H1 (cell line): ENCODE data around the gene BIRC2. TPM values are rescaled to one million over a fixed set of nuclear protein-coding genes. Genes with fewer than 3 reads are reported as not detected.

ENCODE experiments used
- CTCF ChIA-PET: fragments of 300-600 bp; sonication (Branson Sonifier 250); formaldehyde crosslinking; loops from one replicate; lab custom pipeline; 2021; ENCODE audit not compliant: partially characterized antibody; lab: Charles Lee
- POLR2A ChIA-PET: fragments of 300-600 bp; sonication (Branson Sonifier 250); formaldehyde crosslinking; loops from one replicate; lab custom pipeline; 2021; ENCODE audit warnings: inconsistent platforms; ENCODE audit not compliant: partially characterized antibody; lab: Charles Lee
- DNase-seq, 2 experiments: peaks; one replicate each; pipeline versions ENCODE4 v3.0.0 to v3.0.0-alpha.2; 2010 to 2022; ENCODE audit warnings: low spot score in 2 of 2, low read depth in 1 of 2, mixed read lengths in 1 of 2
- FAIRE-seq: peaks from 2 replicates; lab custom pipeline; 2011; peaks lifted over from hg19 to GRCh38; lab: Jason Lieb, UNC
- H2AFZ ChIP-seq: 2 replicates; pipeline ENCODE4 v1.8.1; 2012; ENCODE audit warnings: low read length, inconsistent platforms
- H2AK5ac ChIP-seq: 2 replicates; pipeline ENCODE4 v1.6.1; 2013; ENCODE audit warnings: low read depth, low read length
- H2BK120ac ChIP-seq: replicated peaks from 2 replicates; pipeline ENCODE3; 2013; ENCODE audit warnings: low read depth, low read length, inconsistent platforms
- H2BK12ac ChIP-seq: 2 replicates; pipeline ENCODE4 v1.6.1; 2013; ENCODE audit warnings: low read depth, low read length
- H2BK15ac ChIP-seq: 2 replicates; pipeline ENCODE4 v1.6.1; 2013; ENCODE audit warnings: low read length
- H2BK20ac ChIP-seq: 2 replicates; pipeline ENCODE4 v1.6.1; 2013; ENCODE audit warnings: low read length
- H2BK5ac ChIP-seq: 2 replicates; pipeline ENCODE4 v1.6.1; 2013; ENCODE audit warnings: low read depth, low read length
- H3K14ac ChIP-seq: 2 replicates; pipeline ENCODE4 v1.6.1; 2013; ENCODE audit warnings: inconsistent platforms; ENCODE audit not compliant: insufficient read length
- H3K18ac ChIP-seq: 2 replicates; pipeline ENCODE4 v1.6.1; 2013; ENCODE audit warnings: low read length; ENCODE audit errors: extremely low read depth
- H3K23ac ChIP-seq: 2 replicates; pipeline ENCODE4 v1.6.1; 2013; ENCODE audit warnings: inconsistent platforms; ENCODE audit not compliant: insufficient read length
- H3K23me2 ChIP-seq: 2 replicates; pipeline ENCODE4 v1.6.1; 2013; ENCODE audit warnings: low read depth, low read length
- H3K27ac ChIP-seq: 2 replicates; pipeline ENCODE4 v1.6.1; 2011; ENCODE audit warnings: low read depth, low read length, inconsistent platforms
- H3K27me3 ChIP-seq, 4 experiments: replicated peaks in 1 of 4; 1 replicate in 1 of 4; 2 replicates in 3 of 4; pipeline versions ENCODE4 v1.6.1 to v1.8.1; 2011 to 2013; ENCODE audit warnings: low read length in 3 of 4, mild to moderate bottlenecking in 3 of 4, inconsistent platforms in 2 of 4, mixed read lengths in 2 of 4, moderate library complexity in 1 of 4; ENCODE audit not compliant: control insufficient read depth in 3 of 4, insufficient read depth in 3 of 4; ENCODE audit errors: extremely low read depth in 1 of 4
- H3K36me3 ChIP-seq, 4 experiments: 2 replicates each; pipeline versions ENCODE4 v1.6.1 to v1.8.1; 2011 to 2013; ENCODE audit warnings: mild to moderate bottlenecking in 4 of 4, low read length in 3 of 4, moderate library complexity in 2 of 4, control low read depth in 1 of 4, inconsistent platforms in 1 of 4; ENCODE audit not compliant: insufficient read depth in 4 of 4, control insufficient read depth in 2 of 4
- H3K4ac ChIP-seq: replicated peaks from 2 replicates; pipeline ENCODE3; 2013; ENCODE audit warnings: low read length, low read depth, mixed read lengths, inconsistent platforms; ENCODE audit not compliant: insufficient read length
- H3K4me1 ChIP-seq, 4 experiments: replicated peaks in 1 of 4; 1 replicate in 1 of 4; 2 replicates in 3 of 4; pipeline versions ENCODE4 v1.6.1 to v1.8.1; 2011 to 2013; ENCODE audit warnings: low read length in 3 of 4, inconsistent platforms in 2 of 4, mixed read lengths in 1 of 4; ENCODE audit not compliant: insufficient read depth in 4 of 4, control insufficient read depth in 3 of 4
- H3K4me2 ChIP-seq, 2 experiments: 2 replicates each; pipeline versions ENCODE4 v1.6.1 to v1.8.1; 2011 to 2013; ENCODE audit warnings: low read depth in 2 of 2, low read length in 2 of 2, control low read depth in 1 of 2, inconsistent platforms in 1 of 2, mild to moderate bottlenecking in 1 of 2; ENCODE audit not compliant: insufficient read depth in 1 of 2
- H3K4me3 ChIP-seq, 4 experiments: fragments of 200-600, 300-600 bp in 1 of 4; sonication (generic), shearing (Covaris generic), sonication (Bioruptor Twin) in 1 of 4; 2 replicates each; pipeline versions ENCODE4 v1.5.1 to v1.8.1; 2011 to 2016; ENCODE audit warnings: low read length in 4 of 4, low read depth in 3 of 4, control low read depth in 2 of 4, inconsistent platforms in 2 of 4, mild to moderate bottlenecking in 2 of 4, mixed read lengths in 1 of 4, moderate library complexity in 1 of 4; ENCODE audit not compliant: insufficient read depth in 2 of 4; ENCODE audit errors: extremely low read depth in 1 of 4
- H3K56ac ChIP-seq: replicated peaks from 2 replicates; pipeline ENCODE3; 2013; ENCODE audit warnings: low read depth, mild to moderate bottlenecking, mixed read lengths, low read length, inconsistent platforms; ENCODE audit not compliant: insufficient read length
- H3K79me1 ChIP-seq: 2 replicates; pipeline ENCODE4 v1.6.1; 2013; ENCODE audit warnings: low read depth, low read length, control low read depth
- H3K79me2 ChIP-seq, 2 experiments: 2 replicates each; pipeline versions ENCODE4 v1.6.1 to v1.8.1; 2012 to 2013; ENCODE audit warnings: low read length in 2 of 2, mild to moderate bottlenecking in 2 of 2, inconsistent platforms in 1 of 2; ENCODE audit not compliant: insufficient read depth in 2 of 2, control insufficient read depth in 1 of 2
- H3K9ac ChIP-seq, 4 experiments: replicated peaks in 1 of 4; 1 replicate in 1 of 4; 2 replicates in 3 of 4; pipeline versions ENCODE4 v1.6.1 to v1.8.1; 2011 to 2013; ENCODE audit warnings: low read depth in 3 of 4, low read length in 3 of 4, control low read depth in 2 of 4, mild to moderate bottlenecking in 2 of 4, moderate library complexity in 2 of 4, inconsistent platforms in 1 of 4; ENCODE audit errors: extremely low read depth in 1 of 4
- H3K9me3 ChIP-seq, 2 experiments: 2 replicates each; pipeline versions ENCODE4 v1.6.1 to v1.8.1; 2012 to 2013; ENCODE audit warnings: mild to moderate bottlenecking in 2 of 2, moderate library complexity in 2 of 2, control low read depth in 1 of 2, inconsistent platforms in 1 of 2, low read depth in 1 of 2, low read length in 1 of 2, mixed read lengths in 1 of 2; ENCODE audit not compliant: insufficient read depth in 2 of 2
- H4K20me1 ChIP-seq, 2 experiments: replicated peaks in 1 of 2; 2 replicates each; pipeline versions ENCODE3 to v1.8.1; 2011 to 2013; ENCODE audit warnings: inconsistent platforms in 2 of 2, low read length in 2 of 2, mild to moderate bottlenecking in 1 of 2; ENCODE audit not compliant: insufficient read depth in 2 of 2, control insufficient read depth in 1 of 2
- H4K5ac ChIP-seq: 2 replicates; pipeline ENCODE4 v1.6.1; 2013; ENCODE audit warnings: low read length, low read depth, mixed read lengths, inconsistent platforms; ENCODE audit not compliant: insufficient read length
- H4K8ac ChIP-seq: 2 replicates; pipeline ENCODE4 v1.8.0; 2013; ENCODE audit warnings: mild to moderate bottlenecking, moderate library complexity, low read length, inconsistent platforms; ENCODE audit not compliant: insufficient read depth; ENCODE audit errors: extremely low read depth
- H4K91ac ChIP-seq: replicated peaks from 2 replicates; pipeline ENCODE3; 2013; ENCODE audit warnings: low read length, mixed read lengths, inconsistent platforms; ENCODE audit not compliant: insufficient read length
- ASH2L ChIP-seq: fragments of 200-600, 300-600 bp; sonication (generic); IDR thresholded peaks from one replicate; pipeline ENCODE4 v1.7.1; 2017; ENCODE audit warnings: low read length
- BCL11A ChIP-seq, 2 experiments: IDR thresholded peaks; one replicate each; pipeline ENCODE4 v1.6.1; 2011; ENCODE audit warnings: low read depth in 2 of 2, low read length in 2 of 2, mild to moderate bottlenecking in 2 of 2
- EP300 ChIP-seq, 2 experiments: IDR thresholded peaks; 1 replicate in 1 of 2; 2 replicates in 1 of 2; pipeline ENCODE4 v1.6.1; 2011 to 2012; ENCODE audit warnings: low read depth in 2 of 2, low read length in 2 of 2, mild to moderate bottlenecking in 2 of 2, borderline replicate concordance in 1 of 2, inconsistent platforms in 1 of 2, moderate library complexity in 1 of 2
- MAX ChIP-seq: IDR thresholded peaks from 2 replicates; pipeline ENCODE4 v1.6.1; 2012; ENCODE audit warnings: inconsistent platforms
- POU5F1 ChIP-seq: IDR thresholded peaks from 2 replicates; pipeline ENCODE4 v1.6.1; 2011; ENCODE audit warnings: low read depth, mild to moderate bottlenecking, low read length, moderate library complexity
- RFX5 ChIP-seq: IDR thresholded peaks from 2 replicates; pipeline ENCODE4 v1.6.1; 2011; ENCODE audit warnings: low read depth, low read length, improper control_type of control experiment, borderline replicate concordance
- SIN3A ChIP-seq, 2 experiments: IDR thresholded peaks in 1 of 2; conservative IDR thresholded peaks in 1 of 2; 2 replicates each; pipeline ENCODE4 v1.6.1; 2011 to 2012; ENCODE audit warnings: low read length in 2 of 2, improper control_type of control experiment in 1 of 2, low read depth in 1 of 2, mild to moderate bottlenecking in 1 of 2
- SRF ChIP-seq: IDR thresholded peaks from 2 replicates; pipeline ENCODE4 v1.6.1; 2011; ENCODE audit warnings: mild to moderate bottlenecking, low read depth, low read length, moderate library complexity
- WGBS, 2 experiments: shearing (Covaris generic) in 1 of 2; methylation state at CpG; one replicate each; pipeline versions ENCODE4 v1.1.6 to v1.1.7; 2013 to 2015; ENCODE audit warnings: low lambda C conversion rate in 2 of 2, mixed read lengths in 2 of 2, inconsistent platforms in 1 of 2, low coverage in 1 of 2, missing lambda C conversion rate in 1 of 2; ENCODE audit not compliant: insufficient replicate concordance in 2 of 2, insufficient coverage in 1 of 2, insufficient read length in 1 of 2; ENCODE audit errors: extremely low coverage in 1 of 2, missing lambda C conversion rate in 1 of 2; 5-methylcytosine and 5-hydroxymethylcytosine counted together
- long read RNA-seq, 2 experiments: library from RNA in 1 of 2; library from capped mRNA in 1 of 2; stranded (forward); transcript quantifications; one replicate each; pipeline ENCODE4 v2.0.0, GENCODE V29; 2021; ENCODE audit warnings: inconsistent platforms in 1 of 2
- polyA minus RNA-seq, 3 experiments: library from RNA; depleted of rRNA, polyadenylated mRNA; stranded (reverse); fragments of >200 nt; gene quantifications; 1 replicate in 2 of 3; 2 replicates in 1 of 3; pipeline ENCODE4 v1.2.3, GENCODE V29; 2011
- polyA plus RNA-seq, 7 experiments: library from polyadenylated mRNA; depleted of rRNA in 3 of 7; stranded (reverse) in 5 of 7; unstranded in 2 of 7; fragments of >200 nt in 5 of 7; fragments of 200-250 nt in 2 of 7; gene quantifications; 1 replicate in 5 of 7; 2 replicates in 1 of 7; 4 replicates in 1 of 7; pipeline versions ENCODE4 v1.2.1 to v1.2.3, GENCODE V29; 2011 to 2013; ENCODE audit warnings: missing spikeins in 2 of 7, mixed read lengths in 2 of 7
- total RNA-seq: library from RNA; stranded (reverse); fragmentation: NEBNext Ultra II Directional; extraction: Animal tissue kit (Norgen Biotek cat#: 25700); gene quantifications from 2 replicates; pipeline ENCODE4 v1.2.1, GENCODE V29; 2021

Gene BIRC2
- total RNA-seq (22.3 and 24.7 TPM in 2 replicates), polyA plus RNA-seq (2011; rRNA removed) (12.4 and 18.4 TPM in 2 replicates), polyA minus RNA-seq (2011; rRNA and poly(A)+ RNA removed) (24.9 and 44.4 TPM in 2 replicates)
- 16.2 TPM for polyA plus RNA-seq (2011; cell fraction: cytosol; rRNA removed)
- polyA plus RNA-seq (2011; cell fraction: nucleus; rRNA removed): 12.5 TPM
- 12.4 to 23.2 TPM (median 15.9 TPM) in 4 replicates for polyA plus RNA-seq (2012, experiment 1 of 2)
- polyA plus RNA-seq (2012, experiment 2 of 2): 0.76 TPM
- 17.7 TPM for polyA plus RNA-seq (2013, experiment 1 of 2)
- 17.6 TPM for polyA plus RNA-seq (2013, experiment 2 of 2)
- polyA minus RNA-seq (2011; cell fraction: cytosol; rRNA and poly(A)+ RNA removed): 8.4 TPM
- 45.5 TPM for polyA minus RNA-seq (2011; cell fraction: nucleus; rRNA and poly(A)+ RNA removed)
- long read RNA-seq, experiment 1, transcript BIRC2-201 (9 exons, 3,743 nt): major isoform, 6 of 27 reads
- long read RNA-seq, experiment 1, partial matches to known transcripts: 15 of 27 reads
- long read RNA-seq, experiment 1, other reads (novel, unspliced or antisense): 6 of 27 reads
- long read RNA-seq, experiment 2, partial matches to known transcripts: 4 of 16 reads
- long read RNA-seq, experiment 2, other reads (novel, unspliced or antisense): 7 of 16 reads

- peak within 1 kb of the TSS; percentile 95 for H4K91ac ChIP-seq
- H4K5ac ChIP-seq: peak within 1 kb of the TSS; percentile 95
- H3K79me2 ChIP-seq: peaks cover 7 to 21% of the 10 kb centered on the region in 2 experiments
- no peak within 1 kb of the TSS for H2BK12ac ChIP-seq
- H4K20me1 ChIP-seq: no peaks in the 10 kb centered on the region
- peaks cover 3% of the 10 kb centered on the region for H3K23me2 ChIP-seq
- CTCF ChIA-PET: interaction anchor here (1.4 to 2.6 kb wide), 2 partner anchors 52 to 140 kb away, joined by 3 to 7 read pairs; no protein-coding TSS in a partner anchor
- DNase-seq (peak; percentile 68 to 98), FAIRE-seq (no peak)
- H2BK15ac ChIP-seq: peak within 1 kb of the TSS; percentile 82; the same call in 1 of the 2 replicates
- H2BK120ac ChIP-seq: peak within 1 kb of the TSS; percentile 94
- peaks cover 0 to 4% (median 1%) of the 10 kb centered on the region in 4 experiments; a peak in 2 of 7 replicates for H3K4me1 ChIP-seq
- peak within 1 kb of the TSS; percentile 96 for H4K8ac ChIP-seq
- H3K27me3 ChIP-seq: no peaks in the 10 kb centered on the region
- 0 out of 2 replicates have a peak within 1 kb of the TSS, but pooled peaks have one; percentile 36 for H3K18ac ChIP-seq
- 2% methylated on average over 36 of the region's 77 CpGs; no CpG with 5 or more reads in 1 of the 2 experiments for WGBS, 2 experiments
- H3K23ac ChIP-seq: no peak within 1 kb of the TSS
- H3K79me1 ChIP-seq: no peaks in the 10 kb centered on the region
- peak within 1 kb of the TSS; percentile 98 for H2AFZ ChIP-seq
- peak within 1 kb of the TSS; percentile 75 for H3K27ac ChIP-seq
- H2BK20ac ChIP-seq: no peak within 1 kb of the TSS
- H2BK5ac ChIP-seq: peak within 1 kb of the TSS; percentile 76
- H3K4me2 ChIP-seq: peak within 1 kb of the TSS; percentile 81 to 99
- POLR2A ChIA-PET: interaction anchor here (1.1 kb wide), 1 partner anchor 28 kb away, joined by 3 read pairs; no protein-coding TSS in a partner anchor
- no peak within 1 kb of the TSS for H3K14ac ChIP-seq
- peak within 1 kb of the TSS; percentile 77 to 87 (median 82) for H3K9ac ChIP-seq
- no peak within 1 kb of the TSS for H2AK5ac ChIP-seq
- peak within 1 kb of the TSS; percentile 73 to 92 (median 84) for H3K4me3 ChIP-seq
- H3K56ac ChIP-seq: peak within 1 kb of the TSS; percentile 89
- peak within 1 kb of the TSS; percentile 83 for H3K4ac ChIP-seq
- peaks cover 0 to 6% (median 1%) of the 10 kb centered on the region in 4 experiments; a peak in 2 of 8 replicates for H3K36me3 ChIP-seq
- no peaks in the 10 kb centered on the region for H3K9me3 ChIP-seq
- TF ChIP-seq ASH2L (peak; percentile 96), POU5F1 (no peak), RFX5 (no peak), MAX (peak; percentile 43; the same call in 1 of the 2 replicates), SIN3A (conservative IDR thresholded peaks at IDR 0.05 in 1 of 2, IDR thresholded peaks at IDR 0.05 in 1 of 2; ENCODE audit: low read depth in 1 of 2, low read length in 2 of 2) (peak in 1 of 2 experiments; percentile 82; a peak in 1 of 4 replicates), SRF (no peak), BCL11A (IDR thresholded peaks at IDR 0.05; ENCODE audit: low read depth in 2 of 2, low read length in 2 of 2) (no peak), EP300 (IDR thresholded peaks at IDR 0.05; ENCODE audit: borderline replicate concordance in 1 of 2, low read depth in 2 of 2, low read length in 2 of 2) (peak in 1 of 2 experiments; percentile 64; a peak in 1 of 3 replicates)
These were observed at the start of gene BIRC2 for GRCh38 chr11:102346748-102347461. Gene BIRC2, plus strand, starts transcription at chr11:102347214. Its CDS starts 2,641 bp downstream, at chr11:102349855.
